ENCODE measurements around the gene RRP15.

GRCh38 chr1:218259339-218259738 lies 25.8 kb upstream of the RRP15 start:
- TF ChIP-seq CTCF (optimal IDR thresholded peaks at IDR 0.05 in 1 of 3, IDR thresholded peaks at IDR 0.05 in 1 of 3, conservative IDR thresholded peaks at IDR 0.05 in 1 of 3; ENCODE audit: extremely low read depth in 1 of 3, insufficient read depth in 2 of 3, low read length in 3 of 3) (no peak), EZH2 (IDR thresholded peaks at IDR 0.05; ENCODE audit: low read length) (no peak)

All from keratinocyte (primary cell).